H1 (cell line): Measurements from ENCODE around the gene MRPS17. TPM values are rescaled to one million over a fixed set of nuclear protein-coding genes. Genes with fewer than 3 reads are reported as not detected.
A peak's percentile ranks its signal among the peaks of the same experiment; 100 is the strongest.

ENCODE experiments used
- CTCF ChIA-PET: fragments of 300-600 bp; sonication (Branson Sonifier 250); formaldehyde crosslinking; loops from one replicate; lab custom pipeline; 2021; ENCODE audit not compliant: partially characterized antibody; lab: Charles Lee
- POLR2A ChIA-PET: fragments of 300-600 bp; sonication (Branson Sonifier 250); formaldehyde crosslinking; loops from one replicate; lab custom pipeline; 2021; ENCODE audit warnings: inconsistent platforms; ENCODE audit not compliant: partially characterized antibody; lab: Charles Lee
- DNase-seq, 2 experiments: peaks; one replicate each; pipeline versions ENCODE4 v3.0.0 to v3.0.0-alpha.2; 2010 to 2022; ENCODE audit warnings: low spot score in 2 of 2, low read depth in 1 of 2, mixed read lengths in 1 of 2
- FAIRE-seq: peaks from 2 replicates; lab custom pipeline; 2011; peaks lifted over from hg19 to GRCh38; lab: Jason Lieb, UNC
- H2AFZ ChIP-seq: 2 replicates; pipeline ENCODE4 v1.8.1; 2012; ENCODE audit warnings: low read length, inconsistent platforms
- H2AK5ac ChIP-seq: 2 replicates; pipeline ENCODE4 v1.6.1; 2013; ENCODE audit warnings: low read depth, low read length
- H2BK120ac ChIP-seq: replicated peaks from 2 replicates; pipeline ENCODE3; 2013; ENCODE audit warnings: low read depth, low read length, inconsistent platforms
- H2BK12ac ChIP-seq: 2 replicates; pipeline ENCODE4 v1.6.1; 2013; ENCODE audit warnings: low read depth, low read length
- H2BK15ac ChIP-seq: 2 replicates; pipeline ENCODE4 v1.6.1; 2013; ENCODE audit warnings: low read length
- H2BK20ac ChIP-seq: 2 replicates; pipeline ENCODE4 v1.6.1; 2013; ENCODE audit warnings: low read length
- H2BK5ac ChIP-seq: 2 replicates; pipeline ENCODE4 v1.6.1; 2013; ENCODE audit warnings: low read depth, low read length
- H3K14ac ChIP-seq: 2 replicates; pipeline ENCODE4 v1.6.1; 2013; ENCODE audit warnings: inconsistent platforms; ENCODE audit not compliant: insufficient read length
- H3K18ac ChIP-seq: 2 replicates; pipeline ENCODE4 v1.6.1; 2013; ENCODE audit warnings: low read length; ENCODE audit errors: extremely low read depth
- H3K23ac ChIP-seq: 2 replicates; pipeline ENCODE4 v1.6.1; 2013; ENCODE audit warnings: inconsistent platforms; ENCODE audit not compliant: insufficient read length
- H3K23me2 ChIP-seq: 2 replicates; pipeline ENCODE4 v1.6.1; 2013; ENCODE audit warnings: low read depth, low read length
- H3K27ac ChIP-seq: 2 replicates; pipeline ENCODE4 v1.6.1; 2011; ENCODE audit warnings: low read depth, low read length, inconsistent platforms
- H3K27me3 ChIP-seq, 4 experiments: replicated peaks in 1 of 4; 1 replicate in 1 of 4; 2 replicates in 3 of 4; pipeline versions ENCODE4 v1.6.1 to v1.8.1; 2011 to 2013; ENCODE audit warnings: low read length in 3 of 4, mild to moderate bottlenecking in 3 of 4, inconsistent platforms in 2 of 4, mixed read lengths in 2 of 4, moderate library complexity in 1 of 4; ENCODE audit not compliant: control insufficient read depth in 3 of 4, insufficient read depth in 3 of 4; ENCODE audit errors: extremely low read depth in 1 of 4
- H3K36me3 ChIP-seq, 4 experiments: 2 replicates each; pipeline versions ENCODE4 v1.6.1 to v1.8.1; 2011 to 2013; ENCODE audit warnings: mild to moderate bottlenecking in 4 of 4, low read length in 3 of 4, moderate library complexity in 2 of 4, control low read depth in 1 of 4, inconsistent platforms in 1 of 4; ENCODE audit not compliant: insufficient read depth in 4 of 4, control insufficient read depth in 2 of 4
- H3K4ac ChIP-seq: replicated peaks from 2 replicates; pipeline ENCODE3; 2013; ENCODE audit warnings: low read length, low read depth, mixed read lengths, inconsistent platforms; ENCODE audit not compliant: insufficient read length
- H3K4me1 ChIP-seq, 4 experiments: replicated peaks in 1 of 4; 1 replicate in 1 of 4; 2 replicates in 3 of 4; pipeline versions ENCODE4 v1.6.1 to v1.8.1; 2011 to 2013; ENCODE audit warnings: low read length in 3 of 4, inconsistent platforms in 2 of 4, mixed read lengths in 1 of 4; ENCODE audit not compliant: insufficient read depth in 4 of 4, control insufficient read depth in 3 of 4
- H3K4me2 ChIP-seq, 2 experiments: 2 replicates each; pipeline versions ENCODE4 v1.6.1 to v1.8.1; 2011 to 2013; ENCODE audit warnings: low read depth in 2 of 2, low read length in 2 of 2, control low read depth in 1 of 2, inconsistent platforms in 1 of 2, mild to moderate bottlenecking in 1 of 2; ENCODE audit not compliant: insufficient read depth in 1 of 2
- H3K4me3 ChIP-seq, 4 experiments: fragments of 200-600, 300-600 bp in 1 of 4; sonication (generic), shearing (Covaris generic), sonication (Bioruptor Twin) in 1 of 4; 2 replicates each; pipeline versions ENCODE4 v1.5.1 to v1.8.1; 2011 to 2016; ENCODE audit warnings: low read length in 4 of 4, low read depth in 3 of 4, control low read depth in 2 of 4, inconsistent platforms in 2 of 4, mild to moderate bottlenecking in 2 of 4, mixed read lengths in 1 of 4, moderate library complexity in 1 of 4; ENCODE audit not compliant: insufficient read depth in 2 of 4; ENCODE audit errors: extremely low read depth in 1 of 4
- H3K56ac ChIP-seq: replicated peaks from 2 replicates; pipeline ENCODE3; 2013; ENCODE audit warnings: low read depth, mild to moderate bottlenecking, mixed read lengths, low read length, inconsistent platforms; ENCODE audit not compliant: insufficient read length
- H3K79me1 ChIP-seq: 2 replicates; pipeline ENCODE4 v1.6.1; 2013; ENCODE audit warnings: low read depth, low read length, control low read depth
- H3K79me2 ChIP-seq, 2 experiments: 2 replicates each; pipeline versions ENCODE4 v1.6.1 to v1.8.1; 2012 to 2013; ENCODE audit warnings: low read length in 2 of 2, mild to moderate bottlenecking in 2 of 2, inconsistent platforms in 1 of 2; ENCODE audit not compliant: insufficient read depth in 2 of 2, control insufficient read depth in 1 of 2
- H3K9ac ChIP-seq, 4 experiments: replicated peaks in 1 of 4; 1 replicate in 1 of 4; 2 replicates in 3 of 4; pipeline versions ENCODE4 v1.6.1 to v1.8.1; 2011 to 2013; ENCODE audit warnings: low read depth in 3 of 4, low read length in 3 of 4, control low read depth in 2 of 4, mild to moderate bottlenecking in 2 of 4, moderate library complexity in 2 of 4, inconsistent platforms in 1 of 4; ENCODE audit errors: extremely low read depth in 1 of 4
- H3K9me3 ChIP-seq, 2 experiments: 2 replicates each; pipeline versions ENCODE4 v1.6.1 to v1.8.1; 2012 to 2013; ENCODE audit warnings: mild to moderate bottlenecking in 2 of 2, moderate library complexity in 2 of 2, control low read depth in 1 of 2, inconsistent platforms in 1 of 2, low read depth in 1 of 2, low read length in 1 of 2, mixed read lengths in 1 of 2; ENCODE audit not compliant: insufficient read depth in 2 of 2
- H4K20me1 ChIP-seq, 2 experiments: replicated peaks in 1 of 2; 2 replicates each; pipeline versions ENCODE3 to v1.8.1; 2011 to 2013; ENCODE audit warnings: inconsistent platforms in 2 of 2, low read length in 2 of 2, mild to moderate bottlenecking in 1 of 2; ENCODE audit not compliant: insufficient read depth in 2 of 2, control insufficient read depth in 1 of 2
- H4K5ac ChIP-seq: 2 replicates; pipeline ENCODE4 v1.6.1; 2013; ENCODE audit warnings: low read length, low read depth, mixed read lengths, inconsistent platforms; ENCODE audit not compliant: insufficient read length
- H4K8ac ChIP-seq: 2 replicates; pipeline ENCODE4 v1.8.0; 2013; ENCODE audit warnings: mild to moderate bottlenecking, moderate library complexity, low read length, inconsistent platforms; ENCODE audit not compliant: insufficient read depth; ENCODE audit errors: extremely low read depth
- H4K91ac ChIP-seq: replicated peaks from 2 replicates; pipeline ENCODE3; 2013; ENCODE audit warnings: low read length, mixed read lengths, inconsistent platforms; ENCODE audit not compliant: insufficient read length
- EZH2 ChIP-seq: fragments of 200-600 bp; sonication (generic); IDR thresholded peaks from 2 replicates; pipeline ENCODE4 v1.7.1; 2012; ENCODE audit warnings: low read depth, mild to moderate bottlenecking, moderate library complexity, low read length, inconsistent platforms; ENCODE audit not compliant: severe bottlenecking
- MAX ChIP-seq: IDR thresholded peaks from 2 replicates; pipeline ENCODE4 v1.6.1; 2012; ENCODE audit warnings: inconsistent platforms
- POLR2A ChIP-seq, 2 experiments: IDR thresholded peaks; 1 replicate in 1 of 2; 2 replicates in 1 of 2; pipeline ENCODE4 v1.6.1; 2011; ENCODE audit warnings: low read depth in 2 of 2, low read length in 2 of 2, mild to moderate bottlenecking in 2 of 2; ENCODE audit errors: control extremely low read depth in 1 of 2
- TBP ChIP-seq: IDR thresholded peaks from 2 replicates; pipeline ENCODE4 v1.6.1; 2011; ENCODE audit warnings: low read depth, low read length, improper control_type of control experiment
- whole genome bisulfite sequencing, 2 experiments: shearing (Covaris generic) in 1 of 2; methylation state at CpG; one replicate each; pipeline versions ENCODE4 v1.1.6 to v1.1.7; 2013 to 2015; ENCODE audit warnings: low lambda C conversion rate in 2 of 2, mixed read lengths in 2 of 2, inconsistent platforms in 1 of 2, low coverage in 1 of 2, missing lambda C conversion rate in 1 of 2; ENCODE audit not compliant: insufficient replicate concordance in 2 of 2, insufficient coverage in 1 of 2, insufficient read length in 1 of 2; ENCODE audit errors: extremely low coverage in 1 of 2, missing lambda C conversion rate in 1 of 2; 5-methylcytosine and 5-hydroxymethylcytosine counted together
- polyA plus RNA-seq, 7 experiments: library from polyadenylated mRNA; depleted of rRNA in 3 of 7; stranded (reverse) in 5 of 7; unstranded in 2 of 7; fragments of >200 nt in 5 of 7; fragments of 200-250 nt in 2 of 7; gene quantifications; 1 replicate in 5 of 7; 2 replicates in 1 of 7; 4 replicates in 1 of 7; pipeline versions ENCODE4 v1.2.1 to v1.2.3, GENCODE V29; 2011 to 2013; ENCODE audit warnings: missing spikeins in 2 of 7, mixed read lengths in 2 of 7
- total RNA-seq: library from RNA; stranded (reverse); fragmentation: NEBNext Ultra II Directional; extraction: Animal tissue kit (Norgen Biotek cat#: 25700); gene quantifications from 2 replicates; pipeline ENCODE4 v1.2.1, GENCODE V29; 2021

MRPS17 gene
- total and polyA plus RNA-seq, 2 of the 8 experiments (the other 6 are each of a cell fraction or from before 2014, with no cell fraction given): 15.8 to 27.3 TPM

- ChIA-PET POLR2A (interaction anchor here (0.7 to 2.3 kb wide), 17 partner anchors 10 to 318 kb away, joined by 3 to 23 read pairs (median 3); partner anchors contain the start of genes CCT6A and PSPH), CTCF (interaction anchor here (1.0 to 2.6 kb wide), 6 partner anchors 11 to 107 kb away, joined by 3 to 13 read pairs (median 4); no protein-coding TSS in a partner anchor)
- peak overlapping the region; percentile 76 to 98 (median 86) for H3K9ac ChIP-seq
- DNase-seq (no peak), FAIRE-seq (no peak)
- H3K4ac ChIP-seq: no peak overlapping the region
- no peaks in the 10 kb centered on the region for H3K9me3 ChIP-seq
- H4K5ac ChIP-seq: peak overlapping the region; percentile 80
- peak overlapping the region; percentile 74 for H4K91ac ChIP-seq
- peaks cover 1 to 4% of the 10 kb centered on the region in 2 experiments for H4K20me1 ChIP-seq
- H3K79me2 ChIP-seq: peaks cover 3 to 19% of the 10 kb centered on the region in 2 experiments; a peak in 3 of 4 replicates
- no peak overlapping the region for H2BK15ac ChIP-seq
- H2BK12ac ChIP-seq: no peak overlapping the region
- H2AFZ ChIP-seq: peak overlapping the region; percentile 6; the same call in 1 of the 2 replicates
- H3K36me3 ChIP-seq: no peaks in the 10 kb centered on the region
- peaks cover 5% of the 10 kb centered on the region for H3K79me1 ChIP-seq
- H2AK5ac ChIP-seq: no peak overlapping the region
- TF ChIP-seq MAX: no peak
- no peak for TF ChIP-seq EZH2
- TF ChIP-seq TBP: peak; percentile 26; the same call in 1 of the 2 replicates
- TF ChIP-seq POLR2A (IDR thresholded peaks at IDR 0.05; ENCODE audit: control extremely low read depth in 1 of 2, low read depth in 2 of 2, low read length in 2 of 2): peak in 1 of 2 experiments; percentile 18; a peak in 1 of 3 replicates
- no peak overlapping the region for H3K14ac ChIP-seq
- peak overlapping the region; percentile 75; the same call in 1 of the 2 replicates for H2BK5ac ChIP-seq
- peak overlapping the region; percentile 80 to 99 (median 86) for H3K4me3 ChIP-seq
- no peak overlapping the region for H3K23ac ChIP-seq
- peak overlapping the region; percentile 83 for H3K18ac ChIP-seq
- peak overlapping the region; percentile 84 for H3K27ac ChIP-seq
- no peak overlapping the region for H2BK120ac ChIP-seq
- no peaks in the 10 kb centered on the region for H3K23me2 ChIP-seq
- whole genome bisulfite sequencing, 2 experiments: 10% methylated on average over 10 of the region's 14 CpGs; no CpG with 5 or more reads in 1 of the 2 experiments
- H2BK20ac ChIP-seq: no peak overlapping the region
- H3K56ac ChIP-seq: peak overlapping the region; percentile 46
- H3K4me1 ChIP-seq: no peaks in the 10 kb centered on the region
- peak overlapping the region; percentile 79 for H4K8ac ChIP-seq
- peak overlapping the region; percentile 72 to 75 for H3K4me2 ChIP-seq
- peaks cover 1 to 13% (median 7%) of the 10 kb centered on the region in 4 experiments; a peak in 5 of 7 replicates for H3K27me3 ChIP-seq
Measured at GRCh38 chr7:55965100-55965470, 13.4 kb downstream of the MRPS17 start.
